Measurements from ENCODE around the gene POLK. TPM values are rescaled to one million over a fixed set of nuclear protein-coding genes. Genes with fewer than 3 reads are reported as not detected.

Gene POLK
- total RNA-seq, 1 experiment from 2014 or later: 34.9 TPM

DNA sequence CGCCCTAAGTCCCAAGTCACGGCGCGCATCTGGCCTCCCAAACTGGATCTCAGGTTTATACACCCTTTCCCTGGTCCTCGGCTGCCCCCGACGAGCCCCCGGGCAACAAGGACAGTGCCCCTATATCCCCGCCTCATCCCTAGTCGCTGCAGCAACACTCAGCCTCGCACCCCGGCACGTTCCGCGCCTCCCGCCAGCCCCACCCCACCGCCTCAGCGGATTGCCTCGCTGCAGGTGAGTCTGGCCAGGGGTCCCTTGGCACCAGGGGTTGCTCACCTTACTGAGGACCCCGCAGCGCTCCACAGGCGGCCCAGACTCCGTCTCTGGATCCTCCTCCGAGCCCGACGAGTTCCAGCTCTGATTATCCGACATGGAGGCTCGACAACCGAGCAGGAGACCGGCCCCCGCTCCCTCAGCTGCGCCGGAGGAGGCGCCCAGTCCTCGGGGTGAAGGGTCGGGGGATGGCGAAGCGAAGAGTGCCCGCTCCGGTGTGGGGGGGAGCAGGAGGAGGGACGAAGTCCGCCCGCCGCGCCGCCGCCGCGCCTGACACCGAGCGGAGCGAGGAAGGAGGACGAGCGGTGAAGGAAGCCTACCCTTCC is 756 bp upstream of the POLK start:
- Mint-ChIP-seq H3K4me3 (ENCODE audit: low read depth, unreplicated experiment) (peak overlapping the region; percentile 93), H3K27me3 (ENCODE audit: unreplicated experiment) (no peaks in the 10 kb centered on the region), H3K27ac (ENCODE audit: unreplicated experiment) (peak overlapping the region; percentile 84), H3K9me3 (ENCODE audit: low read depth, unreplicated experiment) (no peaks in the 10 kb centered on the region), H3K36me3 (ENCODE audit: insufficient read depth, unreplicated experiment) (peaks cover 34% of the 10 kb centered on the region), H3K4me1 (ENCODE audit: low read depth, unreplicated experiment) (peaks cover 41% of the 10 kb centered on the region)
- intact Hi-C loops (cut with micrococcal nuclease; ENCODE audit: unreplicated experiment): loop anchor here (2.0 kb wide), 1 partner anchor 56 kb away; no protein-coding TSS in a partner anchor
- CTCF ChIA-PET: interaction anchor here (0.6 to 1.5 kb wide), 4 partner anchors 33 to 174 kb away, joined by 3 read pairs; partner anchors contain the start of gene HMGCR
- no TSS peak for BruUV-seq (replicated peaks)
- DNase-seq: peak; percentile 59
- TF ChIP-seq, protein P1, sequence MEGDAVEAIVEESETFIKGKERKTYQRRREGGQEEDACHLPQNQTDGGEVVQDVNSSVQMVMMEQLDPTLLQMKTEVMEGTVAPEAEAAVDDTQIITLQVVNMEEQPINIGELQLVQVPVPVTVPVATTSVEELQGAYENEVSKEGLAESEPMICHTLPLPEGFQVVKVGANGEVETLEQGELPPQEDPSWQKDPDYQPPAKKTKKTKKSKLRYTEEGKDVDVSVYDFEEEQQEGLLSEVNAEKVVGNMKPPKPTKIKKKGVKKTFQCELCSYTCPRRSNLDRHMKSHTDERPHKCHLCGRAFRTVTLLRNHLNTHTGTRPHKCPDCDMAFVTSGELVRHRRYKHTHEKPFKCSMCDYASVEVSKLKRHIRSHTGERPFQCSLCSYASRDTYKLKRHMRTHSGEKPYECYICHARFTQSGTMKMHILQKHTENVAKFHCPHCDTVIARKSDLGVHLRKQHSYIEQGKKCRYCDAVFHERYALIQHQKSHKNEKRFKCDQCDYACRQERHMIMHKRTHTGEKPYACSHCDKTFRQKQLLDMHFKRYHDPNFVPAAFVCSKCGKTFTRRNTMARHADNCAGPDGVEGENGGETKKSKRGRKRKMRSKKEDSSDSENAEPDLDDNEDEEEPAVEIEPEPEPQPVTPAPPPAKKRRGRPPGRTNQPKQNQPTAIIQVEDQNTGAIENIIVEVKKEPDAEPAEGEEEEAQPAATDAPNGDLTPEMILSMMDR (IDR thresholded peaks at IDR 0.05; ENCODE audit: unreplicated experiment): no peak

DNA sequence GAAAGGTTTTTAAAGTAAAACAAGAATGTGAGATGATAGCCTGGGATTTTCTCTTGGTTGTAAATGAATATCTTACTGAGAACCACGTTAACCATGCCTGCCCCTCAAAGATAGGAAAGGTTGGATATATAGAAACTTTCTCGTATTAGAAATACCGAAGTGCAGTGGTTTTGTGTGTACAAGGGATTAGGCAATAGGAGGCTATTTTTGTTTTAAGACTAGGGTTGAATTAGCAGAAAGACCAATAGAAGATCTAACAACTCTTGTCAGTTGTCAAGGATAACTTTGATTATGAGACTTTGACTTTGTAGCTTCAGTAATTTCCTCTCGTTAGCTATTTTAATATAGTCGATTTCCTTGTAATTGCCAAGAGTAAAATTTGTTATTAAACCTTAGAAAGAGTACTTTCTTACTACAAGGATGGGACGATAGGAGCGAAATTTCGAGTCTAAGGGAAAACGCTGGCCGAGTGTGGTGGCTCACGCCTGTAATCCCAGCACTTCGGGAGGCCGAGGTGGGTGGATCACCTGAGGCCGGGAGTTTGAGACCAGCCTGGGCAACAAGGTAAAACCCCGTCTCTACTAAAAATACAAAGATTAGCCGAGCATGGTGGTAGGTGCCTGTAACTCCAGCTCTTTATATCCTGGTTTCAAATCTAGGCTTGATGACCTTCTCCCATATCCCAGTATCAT is 838 bp downstream of the POLK start:
- intact Hi-C loops (cut with micrococcal nuclease; ENCODE audit: unreplicated experiment): no loop called here
- DNase-seq: no peak
- H3K27ac Mint-ChIP-seq (ENCODE audit: unreplicated experiment): peak overlapping the region; percentile 84
- peaks cover 38% of the 10 kb centered on the region for H3K4me1 Mint-ChIP-seq (ENCODE audit: low read depth, unreplicated experiment)
- H3K36me3 Mint-ChIP-seq (ENCODE audit: insufficient read depth, unreplicated experiment): peaks cover 34% of the 10 kb centered on the region
- BruUV-seq (replicated peaks): TSS peak; percentile 39
- peak overlapping the region; percentile 93 for H3K4me3 Mint-ChIP-seq (ENCODE audit: low read depth, unreplicated experiment)
- TF ChIP-seq, protein P1 (IDR thresholded peaks at IDR 0.05; ENCODE audit: unreplicated experiment): no peak
- H3K27me3 Mint-ChIP-seq (ENCODE audit: unreplicated experiment): no peaks in the 10 kb centered on the region
- no peaks in the 10 kb centered on the region for H3K9me3 Mint-ChIP-seq (ENCODE audit: low read depth, unreplicated experiment)
- CTCF ChIA-PET: interaction anchor here (1.0 to 1.7 kb wide), 3 partner anchors 30 to 176 kb away, joined by 3 to 4 read pairs (median 3); partner anchors contain the start of gene HMGCR

DNA sequence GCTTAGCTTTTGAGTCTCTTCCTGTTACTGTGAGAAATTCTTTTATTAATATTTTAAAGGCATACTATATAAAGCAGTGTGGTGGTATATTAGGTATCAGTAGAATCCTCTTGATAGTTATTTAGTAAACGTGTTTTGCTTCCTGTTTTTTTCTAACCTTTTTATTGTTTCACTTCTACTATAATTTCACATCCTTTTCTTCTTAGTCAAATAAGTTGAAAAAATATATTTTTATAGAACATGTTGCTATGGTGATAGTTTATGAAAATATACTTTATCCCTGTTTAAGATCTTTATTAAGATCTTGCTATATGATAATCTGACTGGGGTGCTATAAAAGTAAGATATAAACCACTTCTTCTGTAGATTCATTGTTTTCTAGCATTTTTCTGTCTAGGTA is 2.1 kb downstream of the POLK start:
- CTCF ChIA-PET: interaction anchor here (1.7 kb wide), 1 partner anchor 29 kb away, joined by 4 read pairs; no protein-coding TSS in a partner anchor
- BruUV-seq (replicated peaks): no TSS peak
- Mint-ChIP-seq H3K9me3 (ENCODE audit: low read depth, unreplicated experiment) (no peaks in the 10 kb centered on the region), H3K27ac (ENCODE audit: unreplicated experiment) (no peak overlapping the region), H3K27me3 (ENCODE audit: unreplicated experiment) (no peaks in the 10 kb centered on the region), H3K4me1 (ENCODE audit: low read depth, unreplicated experiment) (peaks cover 38% of the 10 kb centered on the region), H3K4me3 (ENCODE audit: low read depth, unreplicated experiment) (no peak overlapping the region), H3K36me3 (ENCODE audit: insufficient read depth, unreplicated experiment) (peaks cover 34% of the 10 kb centered on the region)
- DNase-seq: no peak
- intact Hi-C loops (cut with micrococcal nuclease; ENCODE audit: unreplicated experiment): no loop called here
- TF ChIP-seq, protein P1 (IDR thresholded peaks at IDR 0.05; ENCODE audit: unreplicated experiment): no peak

DNA sequence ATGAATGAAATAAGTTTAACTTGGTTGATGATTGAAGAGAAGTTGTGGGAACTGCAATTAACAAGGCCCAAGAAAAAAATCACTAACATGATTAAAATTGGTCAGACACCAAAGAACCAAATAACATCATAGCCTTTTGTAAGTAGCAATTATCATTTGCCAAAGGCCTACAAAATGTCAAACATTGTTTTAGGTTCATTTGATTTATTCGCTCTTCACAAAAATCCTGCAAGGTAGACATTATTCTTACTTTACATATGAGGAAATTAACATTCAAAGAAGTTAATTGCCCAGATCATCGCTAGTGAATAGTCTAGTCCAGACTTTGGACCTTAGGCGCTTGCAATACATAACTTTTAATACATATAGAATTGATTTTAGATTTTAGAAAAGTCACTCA is 2.6 kb downstream of the POLK start:
- Mint-ChIP-seq H3K4me3 (ENCODE audit: low read depth, unreplicated experiment) (no peak overlapping the region), H3K36me3 (ENCODE audit: insufficient read depth, unreplicated experiment) (peaks cover 33% of the 10 kb centered on the region), H3K27me3 (ENCODE audit: unreplicated experiment) (no peaks in the 10 kb centered on the region), H3K9me3 (ENCODE audit: low read depth, unreplicated experiment) (no peaks in the 10 kb centered on the region), H3K4me1 (ENCODE audit: low read depth, unreplicated experiment) (peaks cover 39% of the 10 kb centered on the region), H3K27ac (ENCODE audit: unreplicated experiment) (no peak overlapping the region)
- CTCF ChIA-PET: no interaction called here
- no peak for DNase-seq
- TF ChIP-seq, protein P1 (IDR thresholded peaks at IDR 0.05; ENCODE audit: unreplicated experiment): no peak
- intact Hi-C loops (cut with micrococcal nuclease; ENCODE audit: unreplicated experiment): no loop called here
- no TSS peak for BruUV-seq (replicated peaks)

Data from Calu3 (cell line).